ENCODE results near the gene KLHL40.

KLHL40 gene

DNA sequence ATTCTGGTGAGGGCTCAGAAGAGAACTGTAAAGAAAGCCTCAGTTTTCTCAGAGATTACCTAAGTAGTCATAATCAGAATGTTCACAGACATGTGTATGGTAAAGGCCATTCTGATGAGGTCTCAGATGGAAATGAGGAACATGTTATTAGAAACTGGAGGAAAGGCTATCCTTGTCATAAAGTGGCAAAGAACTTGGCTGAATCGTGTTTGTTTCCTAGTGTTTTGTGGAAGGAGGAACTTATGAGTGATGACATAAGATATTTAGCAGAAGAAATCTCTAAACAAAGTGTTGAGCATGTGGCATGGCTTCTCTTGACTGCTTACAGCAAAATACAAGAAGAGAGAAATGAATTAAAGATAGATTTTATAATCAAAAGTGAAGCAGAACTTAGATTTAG, 12.8 kb upstream of the KLHL40 start:
- no peaks in the 10 kb centered on the region for H3K27me3 ChIP-seq (ENCODE audit: insufficient read depth, poor library complexity, severe bottlenecking)
- DNase-seq (ENCODE audit: low spot score) (no peak), ATAC-seq (ENCODE audit: low read depth) (no peak)
- TF ChIP-seq, protein P1, sequence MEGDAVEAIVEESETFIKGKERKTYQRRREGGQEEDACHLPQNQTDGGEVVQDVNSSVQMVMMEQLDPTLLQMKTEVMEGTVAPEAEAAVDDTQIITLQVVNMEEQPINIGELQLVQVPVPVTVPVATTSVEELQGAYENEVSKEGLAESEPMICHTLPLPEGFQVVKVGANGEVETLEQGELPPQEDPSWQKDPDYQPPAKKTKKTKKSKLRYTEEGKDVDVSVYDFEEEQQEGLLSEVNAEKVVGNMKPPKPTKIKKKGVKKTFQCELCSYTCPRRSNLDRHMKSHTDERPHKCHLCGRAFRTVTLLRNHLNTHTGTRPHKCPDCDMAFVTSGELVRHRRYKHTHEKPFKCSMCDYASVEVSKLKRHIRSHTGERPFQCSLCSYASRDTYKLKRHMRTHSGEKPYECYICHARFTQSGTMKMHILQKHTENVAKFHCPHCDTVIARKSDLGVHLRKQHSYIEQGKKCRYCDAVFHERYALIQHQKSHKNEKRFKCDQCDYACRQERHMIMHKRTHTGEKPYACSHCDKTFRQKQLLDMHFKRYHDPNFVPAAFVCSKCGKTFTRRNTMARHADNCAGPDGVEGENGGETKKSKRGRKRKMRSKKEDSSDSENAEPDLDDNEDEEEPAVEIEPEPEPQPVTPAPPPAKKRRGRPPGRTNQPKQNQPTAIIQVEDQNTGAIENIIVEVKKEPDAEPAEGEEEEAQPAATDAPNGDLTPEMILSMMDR (IDR thresholded peaks at IDR 0.05; ENCODE audit: poor library complexity, severe bottlenecking): no peak
- H3K27ac ChIP-seq (ENCODE audit: poor library complexity, severe bottlenecking): no peak overlapping the region
- no peaks in the 10 kb centered on the region for H3K4me1 ChIP-seq (ENCODE audit: insufficient read depth, poor library complexity, severe bottlenecking)
- H3K9me3 ChIP-seq (ENCODE audit: severe bottlenecking): peaks cover 2% of the 10 kb centered on the region
- H3K4me3 ChIP-seq (ENCODE audit: severe bottlenecking): no peak overlapping the region
- no peaks in the 10 kb centered on the region for H3K36me3 ChIP-seq (ENCODE audit: low read depth)

DNA sequence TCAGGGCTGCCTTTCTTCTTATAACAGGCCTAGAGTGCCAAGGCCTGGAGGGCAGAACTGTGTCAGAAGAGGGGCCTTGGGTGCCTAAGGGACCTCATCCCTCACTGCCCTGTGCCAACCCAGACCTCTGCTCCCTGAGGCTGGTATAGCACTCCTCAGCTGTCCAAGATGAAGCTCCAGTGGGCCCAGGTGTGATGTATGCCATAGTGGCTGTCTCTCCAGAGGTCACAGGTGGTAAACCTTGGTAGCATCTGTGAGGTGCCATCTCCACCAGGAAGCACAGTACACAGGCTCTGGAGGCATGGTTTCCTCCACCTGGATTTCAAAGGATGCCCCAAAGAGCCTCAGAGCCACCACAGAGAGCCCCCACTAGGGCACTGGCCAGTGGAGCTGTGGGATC, 12.3 kb upstream of the KLHL40 start:
- H3K4me1 ChIP-seq (ENCODE audit: insufficient read depth, poor library complexity, severe bottlenecking): no peaks in the 10 kb centered on the region
- H3K4me3 ChIP-seq (ENCODE audit: severe bottlenecking): no peak overlapping the region
- peaks cover 2% of the 10 kb centered on the region for H3K9me3 ChIP-seq (ENCODE audit: severe bottlenecking)
- no peaks in the 10 kb centered on the region for H3K36me3 ChIP-seq (ENCODE audit: low read depth)
- ATAC-seq (ENCODE audit: low read depth): no peak
- H3K27ac ChIP-seq (ENCODE audit: poor library complexity, severe bottlenecking): no peak overlapping the region
- TF ChIP-seq, protein P1 (IDR thresholded peaks at IDR 0.05; ENCODE audit: poor library complexity, severe bottlenecking): no peak
- no peak for DNase-seq (ENCODE audit: low spot score)
- H3K27me3 ChIP-seq (ENCODE audit: insufficient read depth, poor library complexity, severe bottlenecking): no peaks in the 10 kb centered on the region

DNA sequence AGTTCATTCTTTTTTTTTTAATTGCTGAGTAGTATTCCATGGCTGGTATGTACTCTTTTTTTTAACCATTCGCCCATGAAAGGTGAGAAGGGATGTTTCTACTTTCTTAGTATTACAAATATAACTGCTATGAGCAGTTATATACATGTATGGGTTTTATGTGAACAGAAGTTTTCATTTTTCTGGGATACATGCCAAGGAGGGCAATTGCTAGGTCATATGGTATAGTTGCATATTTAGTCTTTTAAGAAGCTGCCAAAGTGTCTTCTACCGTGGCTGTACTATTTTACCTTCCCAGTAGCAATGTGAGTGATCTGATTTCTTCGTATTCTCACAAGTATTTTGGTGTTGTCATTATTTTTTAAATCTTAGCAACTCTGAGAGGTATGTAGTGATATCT, 11.2 kb upstream of the KLHL40 start:
- H3K4me1 ChIP-seq (ENCODE audit: insufficient read depth, poor library complexity, severe bottlenecking): no peaks in the 10 kb centered on the region
- TF ChIP-seq, protein P1 (IDR thresholded peaks at IDR 0.05; ENCODE audit: poor library complexity, severe bottlenecking): no peak
- no peaks in the 10 kb centered on the region for H3K36me3 ChIP-seq (ENCODE audit: low read depth)
- ATAC-seq (ENCODE audit: low read depth) (no peak), DNase-seq (ENCODE audit: low spot score) (no peak)
- H3K9me3 ChIP-seq (ENCODE audit: severe bottlenecking): peaks cover 2% of the 10 kb centered on the region
- H3K27me3 ChIP-seq (ENCODE audit: insufficient read depth, poor library complexity, severe bottlenecking): no peaks in the 10 kb centered on the region
- no peak overlapping the region for H3K4me3 ChIP-seq (ENCODE audit: severe bottlenecking)
- no peak overlapping the region for H3K27ac ChIP-seq (ENCODE audit: poor library complexity, severe bottlenecking)

- no peaks in the 10 kb centered on the region for H3K4me1 ChIP-seq (ENCODE audit: insufficient read depth, poor library complexity, severe bottlenecking)
- DNase-seq (ENCODE audit: low spot score) (no peak), ATAC-seq (ENCODE audit: low read depth) (no peak)
- peaks cover 2% of the 10 kb centered on the region for H3K9me3 ChIP-seq (ENCODE audit: severe bottlenecking)
- no peaks in the 10 kb centered on the region for H3K36me3 ChIP-seq (ENCODE audit: low read depth)
- TF ChIP-seq, protein P1 (IDR thresholded peaks at IDR 0.05; ENCODE audit: poor library complexity, severe bottlenecking): no peak
- H3K4me3 ChIP-seq (ENCODE audit: severe bottlenecking): no peak overlapping the region
- no peak overlapping the region for H3K27ac ChIP-seq (ENCODE audit: poor library complexity, severe bottlenecking)
- H3K27me3 ChIP-seq (ENCODE audit: insufficient read depth, poor library complexity, severe bottlenecking): no peaks in the 10 kb centered on the region
Observed at GRCh38 chr3:42675909-42676308, 9.4 kb upstream of the KLHL40 start.

DNA sequence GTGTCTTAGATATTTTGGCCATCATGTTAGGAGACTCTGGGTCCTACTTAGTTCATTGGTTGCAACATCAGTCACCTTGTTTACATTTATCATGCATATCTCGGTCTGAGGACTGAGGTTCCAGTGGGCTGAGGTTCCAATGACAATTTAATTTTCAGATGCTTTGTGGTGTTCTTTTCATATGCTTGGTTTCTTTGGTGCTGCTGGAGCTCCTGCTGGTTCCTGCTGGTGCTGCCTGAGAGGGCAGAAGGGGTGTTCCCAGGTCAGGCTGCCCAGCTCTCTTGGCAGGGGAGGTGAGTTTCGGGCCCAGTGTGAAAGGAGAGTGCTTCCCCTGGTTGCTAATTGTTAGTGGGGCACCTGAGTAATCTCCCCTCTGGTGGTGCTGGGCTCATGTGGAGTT, 6.9 kb upstream of the KLHL40 start:
- TF ChIP-seq, protein P1 (IDR thresholded peaks at IDR 0.05; ENCODE audit: poor library complexity, severe bottlenecking): no peak
- Histone ChIP-seq H3K9me3 (ENCODE audit: severe bottlenecking) (peaks cover 2% of the 10 kb centered on the region), H3K4me3 (ENCODE audit: severe bottlenecking) (no peak overlapping the region), H3K27ac (ENCODE audit: poor library complexity, severe bottlenecking) (no peak overlapping the region), H3K36me3 (ENCODE audit: low read depth) (no peaks in the 10 kb centered on the region), H3K27me3 (ENCODE audit: insufficient read depth, poor library complexity, severe bottlenecking) (no peaks in the 10 kb centered on the region), H3K4me1 (ENCODE audit: insufficient read depth, poor library complexity, severe bottlenecking) (no peaks in the 10 kb centered on the region)
- no peak for DNase-seq (ENCODE audit: low spot score)
- ATAC-seq (ENCODE audit: low read depth): no peak
